ENCODE measurements around the gene FNIP1.
"Not testable (repeated sequence)": the region's sequence is repeated elsewhere in the genome, so short reads cannot be mapped to it uniquely, and the experiment has no call there.

FNIP1 gene

DNA sequence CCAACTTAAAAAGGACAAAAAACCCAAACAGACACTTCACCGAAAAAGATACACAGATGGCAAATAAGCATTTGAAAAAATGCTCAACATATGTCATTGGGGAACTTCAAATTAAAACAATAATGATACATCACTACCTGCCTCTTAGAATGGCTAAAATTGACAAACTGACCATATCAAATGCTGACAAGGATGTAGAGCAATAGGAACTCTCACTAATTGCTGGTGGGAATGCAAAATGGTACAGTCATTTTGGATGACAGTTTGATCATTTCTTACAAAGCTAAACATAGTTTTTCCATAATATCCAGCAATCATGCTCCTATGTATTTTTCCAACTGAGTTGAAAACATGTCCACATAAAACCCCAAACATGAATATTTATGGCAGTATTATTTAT, 102.9 kb downstream of the FNIP1 start:
- WGBS (ENCODE audit: insufficient coverage, insufficient read length): no CpG with 5 or more reads among the region's 1 CpG
- no peaks in the 10 kb centered on the region for H3K27me3 ChIP-seq (ENCODE audit: control insufficient read depth, insufficient read depth, low read length)
- H3K4me1 ChIP-seq (ENCODE audit: control insufficient read depth, insufficient read depth, low read length): no peaks in the 10 kb centered on the region
- H3K9me3 ChIP-seq (ENCODE audit: control insufficient read depth, insufficient read depth, low read length): no peaks in the 10 kb centered on the region
- no peak overlapping the region for H3K27ac ChIP-seq (ENCODE audit: low read length)
- H3K36me3 ChIP-seq (ENCODE audit: control insufficient read depth, insufficient read depth, low read length): no peaks in the 10 kb centered on the region; the same call in 1 of the 2 replicates
- H3K4me3 ChIP-seq (ENCODE audit: low read length): no peak overlapping the region
- DNase-seq (ENCODE audit: low read depth, low spot score): no peak

DNA sequence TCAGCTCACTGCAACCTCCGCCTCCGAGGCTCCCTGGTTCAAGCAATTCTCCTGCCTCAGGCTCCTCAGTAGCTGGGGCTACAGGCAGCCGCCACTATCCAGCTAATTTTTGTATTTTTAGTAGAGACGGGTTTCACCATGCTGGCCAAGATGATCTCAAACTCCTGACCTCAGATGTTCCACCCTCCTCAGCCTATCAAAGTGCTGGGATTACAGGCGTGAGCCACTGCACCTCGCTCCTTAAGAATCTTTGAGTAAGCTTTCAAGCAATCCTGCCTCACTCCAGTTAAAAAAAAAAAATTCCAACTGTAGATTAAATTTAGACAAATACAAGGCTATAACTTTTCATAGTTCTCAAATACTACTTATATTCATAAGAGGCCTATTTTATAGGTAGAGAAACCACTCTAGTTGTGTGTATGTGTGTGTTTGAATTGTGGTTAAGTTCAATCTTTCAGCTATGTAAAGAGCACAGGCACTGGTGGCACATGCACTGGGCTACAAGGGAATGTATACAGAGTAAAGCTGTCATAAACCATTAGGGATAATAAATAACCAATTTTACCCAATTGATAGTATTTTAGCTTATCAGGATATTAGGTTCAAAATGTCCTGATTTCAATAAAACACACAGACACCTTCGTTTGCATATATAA, 111.2 kb downstream of the FNIP1 start:
- Histone ChIP-seq H3K36me3 (ENCODE audit: control insufficient read depth, insufficient read depth, low read length) (no peaks in the 10 kb centered on the region; the same call in 1 of the 2 replicates), H3K27me3 (ENCODE audit: control insufficient read depth, insufficient read depth, low read length) (no peaks in the 10 kb centered on the region), H3K27ac (ENCODE audit: low read length) (no peak overlapping the region), H3K9me3 (ENCODE audit: control insufficient read depth, insufficient read depth, low read length) (no peaks in the 10 kb centered on the region), H3K4me1 (ENCODE audit: control insufficient read depth, insufficient read depth, low read length) (no peaks in the 10 kb centered on the region), H3K4me3 (ENCODE audit: low read length) (no peak overlapping the region)
- no CpG with 5 or more reads among the region's 7 CpGs for WGBS (ENCODE audit: insufficient coverage, insufficient read length)
- no peak for DNase-seq (ENCODE audit: low read depth, low spot score)

DNA sequence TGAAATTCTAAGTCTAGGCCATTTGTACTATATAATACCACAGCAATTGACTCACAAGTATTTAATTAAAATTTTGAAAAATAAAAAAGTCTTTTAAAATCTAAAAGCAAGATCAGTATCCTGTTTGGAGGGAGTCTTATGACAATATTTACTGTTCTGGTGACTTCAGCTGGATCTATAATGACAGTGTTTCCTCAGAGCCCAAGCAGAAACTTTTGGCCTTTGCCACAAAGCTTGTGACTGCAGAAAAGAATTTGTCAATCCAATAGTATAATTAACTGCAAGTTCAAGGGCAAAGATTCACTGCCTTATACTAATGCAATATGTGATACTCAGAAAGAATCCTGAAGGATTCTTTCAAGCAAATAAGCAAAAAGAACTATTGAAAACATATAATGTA, 112.2 kb downstream of the FNIP1 start:
- no peaks in the 10 kb centered on the region for H3K27me3 ChIP-seq (ENCODE audit: control insufficient read depth, insufficient read depth, low read length)
- no peaks in the 10 kb centered on the region for H3K9me3 ChIP-seq (ENCODE audit: control insufficient read depth, insufficient read depth, low read length)
- H3K36me3 ChIP-seq (ENCODE audit: control insufficient read depth, insufficient read depth, low read length): no peaks in the 10 kb centered on the region
- no peak overlapping the region for H3K4me3 ChIP-seq (ENCODE audit: low read length)
- no peak overlapping the region for H3K27ac ChIP-seq (ENCODE audit: low read length)
- no peaks in the 10 kb centered on the region for H3K4me1 ChIP-seq (ENCODE audit: control insufficient read depth, insufficient read depth, low read length)
- DNase-seq (ENCODE audit: low read depth, low spot score): no peak

DNA sequence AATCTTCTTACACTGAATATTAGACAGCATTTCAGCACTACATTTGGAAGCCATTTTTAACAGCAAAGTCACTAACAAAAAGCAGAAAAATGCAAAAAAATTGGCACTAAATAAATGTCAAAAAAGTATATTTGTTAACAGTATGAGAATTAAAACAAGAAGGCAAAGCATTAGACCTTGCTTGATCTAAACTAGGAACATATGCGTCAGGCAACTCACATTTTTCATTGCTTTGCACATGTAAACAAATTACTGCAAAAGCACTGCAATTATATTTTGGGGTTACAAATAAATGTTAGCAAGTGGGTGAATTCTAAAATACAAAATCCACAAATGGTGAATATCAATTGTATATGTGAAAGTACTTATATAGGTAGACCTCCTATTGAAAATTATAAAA, 112.8 kb downstream of the FNIP1 start:
- no peaks in the 10 kb centered on the region for H3K27me3 ChIP-seq (ENCODE audit: control insufficient read depth, insufficient read depth, low read length)
- H3K4me1 ChIP-seq (ENCODE audit: control insufficient read depth, insufficient read depth, low read length): no peaks in the 10 kb centered on the region
- no CpG with 5 or more reads among the region's 1 CpG for WGBS (ENCODE audit: insufficient coverage, insufficient read length)
- no peak for DNase-seq (ENCODE audit: low read depth, low spot score)
- no peaks in the 10 kb centered on the region for H3K36me3 ChIP-seq (ENCODE audit: control insufficient read depth, insufficient read depth, low read length)
- H3K4me3 ChIP-seq (ENCODE audit: low read length): no peak overlapping the region
- H3K27ac ChIP-seq (ENCODE audit: low read length): no peak overlapping the region
- no peaks in the 10 kb centered on the region for H3K9me3 ChIP-seq (ENCODE audit: control insufficient read depth, insufficient read depth, low read length)

DNA sequence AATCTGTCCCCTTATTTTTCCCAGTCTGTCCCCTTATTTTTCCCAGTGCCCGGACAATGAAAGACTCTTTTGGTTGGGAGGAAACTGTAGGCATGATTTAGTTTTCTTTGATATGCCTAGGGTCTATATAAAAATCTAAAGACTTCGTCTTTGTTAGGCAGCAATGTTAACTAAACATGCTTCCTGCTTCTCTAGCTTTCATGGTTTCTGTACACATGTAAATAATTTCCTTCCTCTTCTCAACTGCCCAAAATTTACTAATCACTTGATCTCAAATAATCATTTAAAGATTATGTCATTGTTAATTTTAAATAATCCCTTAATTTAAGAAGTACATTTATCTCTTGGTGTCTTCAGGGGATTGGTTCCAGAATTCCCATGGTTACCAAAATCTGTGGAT, 114.0 kb downstream of the FNIP1 start:
- no peaks in the 10 kb centered on the region for H3K9me3 ChIP-seq (ENCODE audit: control insufficient read depth, insufficient read depth, low read length)
- no peaks in the 10 kb centered on the region for H3K27me3 ChIP-seq (ENCODE audit: control insufficient read depth, insufficient read depth, low read length)
- no peaks in the 10 kb centered on the region for H3K4me1 ChIP-seq (ENCODE audit: control insufficient read depth, insufficient read depth, low read length)
- H3K27ac ChIP-seq (ENCODE audit: low read length): no peak overlapping the region
- no CpG with 5 or more reads among the region's 2 CpGs for WGBS (ENCODE audit: insufficient coverage, insufficient read length)
- no peaks in the 10 kb centered on the region for H3K36me3 ChIP-seq (ENCODE audit: control insufficient read depth, insufficient read depth, low read length)
- no peak overlapping the region for H3K4me3 ChIP-seq (ENCODE audit: low read length)
- no peak for DNase-seq (ENCODE audit: low read depth, low spot score)

DNA sequence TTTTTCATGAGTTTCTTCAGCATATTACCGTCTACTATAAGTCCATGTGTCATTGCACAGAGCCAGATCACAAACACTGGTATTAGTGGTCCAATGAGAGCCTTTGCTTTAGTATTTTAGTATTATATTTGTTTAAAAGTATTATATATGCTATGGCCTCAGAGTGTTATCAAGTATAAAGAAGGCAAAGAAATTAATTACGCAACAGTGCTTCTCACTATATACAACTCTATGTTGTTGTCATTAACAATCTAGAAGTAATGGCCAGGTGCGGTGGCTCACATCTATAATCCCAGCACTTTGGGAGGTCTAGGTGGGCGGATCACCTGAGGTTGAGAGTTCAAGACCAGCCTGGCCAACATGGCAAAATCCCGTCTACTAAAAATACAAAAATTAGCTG, 114.6 kb downstream of the FNIP1 start:
- Histone ChIP-seq H3K27me3 (ENCODE audit: control insufficient read depth, insufficient read depth, low read length) (no peaks in the 10 kb centered on the region), H3K9me3 (ENCODE audit: control insufficient read depth, insufficient read depth, low read length) (no peaks in the 10 kb centered on the region), H3K36me3 (ENCODE audit: control insufficient read depth, insufficient read depth, low read length) (no peaks in the 10 kb centered on the region), H3K4me1 (ENCODE audit: control insufficient read depth, insufficient read depth, low read length) (no peaks in the 10 kb centered on the region), H3K4me3 (ENCODE audit: low read length) (no peak overlapping the region), H3K27ac (ENCODE audit: low read length) (no peak overlapping the region)
- DNase-seq (ENCODE audit: low read depth, low spot score): no peak
- WGBS (ENCODE audit: insufficient coverage, insufficient read length): no CpG with 5 or more reads among the region's 5 CpGs

DNA sequence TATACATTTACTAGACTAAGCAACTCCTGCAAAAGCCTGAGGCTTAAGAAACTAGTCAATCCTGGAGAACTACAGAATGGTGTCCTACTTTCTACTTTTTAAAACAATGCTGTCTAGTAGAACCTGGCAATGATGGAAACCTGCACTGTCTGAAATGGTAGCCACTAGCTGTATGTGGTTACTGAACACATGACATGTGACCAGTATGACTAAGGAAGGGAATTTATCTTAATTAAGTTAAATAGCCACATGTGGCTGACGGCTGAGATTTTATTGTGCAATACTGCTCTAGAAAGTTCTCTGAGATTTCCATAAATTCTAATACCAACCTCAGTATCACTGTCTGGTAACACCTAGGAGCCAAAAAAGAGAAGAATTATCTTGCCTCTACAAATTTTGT, 116.9 kb downstream of the FNIP1 start:
- no CpG with 5 or more reads among the region's 1 CpG for WGBS (ENCODE audit: insufficient coverage, insufficient read length)
- no peaks in the 10 kb centered on the region for H3K4me1 ChIP-seq (ENCODE audit: control insufficient read depth, insufficient read depth, low read length)
- H3K9me3 ChIP-seq (ENCODE audit: control insufficient read depth, insufficient read depth, low read length): no peaks in the 10 kb centered on the region
- H3K4me3 ChIP-seq (ENCODE audit: low read length): no peak overlapping the region
- H3K27ac ChIP-seq (ENCODE audit: low read length): no peak overlapping the region
- H3K27me3 ChIP-seq (ENCODE audit: control insufficient read depth, insufficient read depth, low read length): no peaks in the 10 kb centered on the region
- no peak for DNase-seq (ENCODE audit: low read depth, low spot score)
- no peaks in the 10 kb centered on the region for H3K36me3 ChIP-seq (ENCODE audit: control insufficient read depth, insufficient read depth, low read length)

DNA sequence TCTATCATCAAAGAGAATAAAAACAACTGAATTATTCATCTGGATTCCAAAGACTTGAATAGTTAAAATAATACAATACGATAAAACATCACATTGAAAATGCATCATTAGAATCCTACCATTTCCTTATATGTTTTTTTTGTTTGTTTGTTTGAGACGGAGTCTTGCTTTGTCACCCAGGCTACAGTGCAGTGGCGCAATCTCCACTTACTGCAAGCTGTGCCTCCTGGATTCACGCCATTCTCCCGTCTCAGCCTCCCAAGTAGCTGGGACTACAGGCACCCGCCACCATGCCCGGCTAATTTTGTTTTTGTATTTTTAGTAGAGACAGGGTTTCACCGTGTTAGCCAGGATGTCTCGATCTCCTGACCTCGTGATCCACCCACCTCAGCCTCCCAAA, 118.5 kb downstream of the FNIP1 start:
- H3K27ac ChIP-seq (ENCODE audit: low read length); H3K4me3 ChIP-seq (ENCODE audit: low read length); H3K9me3 ChIP-seq (ENCODE audit: control insufficient read depth, insufficient read depth, low read length); H3K4me1 ChIP-seq (ENCODE audit: control insufficient read depth, insufficient read depth, low read length); H3K36me3 ChIP-seq (ENCODE audit: control insufficient read depth, insufficient read depth, low read length); H3K27me3 ChIP-seq (ENCODE audit: control insufficient read depth, insufficient read depth, low read length); DNase-seq (ENCODE audit: low read depth, low spot score): not testable (repeated sequence)
- WGBS (ENCODE audit: insufficient coverage, insufficient read length): no CpG with 5 or more reads among the region's 10 CpGs

DNA sequence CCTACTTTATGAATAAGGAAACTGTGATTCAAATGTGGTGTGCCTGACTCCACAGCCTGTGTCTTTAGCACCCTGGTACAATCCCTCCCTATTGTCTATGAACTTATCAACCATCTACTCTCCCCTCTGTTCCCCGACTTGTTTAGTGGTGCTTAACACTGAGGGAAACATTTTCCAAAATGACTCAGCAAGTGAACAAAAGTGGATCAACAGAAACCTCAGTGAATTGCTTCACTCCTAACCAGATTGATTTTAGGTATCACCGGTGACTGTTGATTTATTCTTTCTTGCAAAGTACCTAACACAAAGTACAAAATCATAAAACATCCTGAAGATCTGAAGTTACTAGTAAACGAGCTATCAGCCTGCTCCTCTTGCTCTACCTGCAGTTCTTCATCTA, 119.7 kb downstream of the FNIP1 start:
- Histone ChIP-seq H3K36me3 (ENCODE audit: control insufficient read depth, insufficient read depth, low read length) (peaks cover 1% of the 10 kb centered on the region; the same call in 1 of the 2 replicates), H3K27ac (ENCODE audit: low read length) (no peak overlapping the region), H3K4me3 (ENCODE audit: low read length) (no peak overlapping the region), H3K9me3 (ENCODE audit: control insufficient read depth, insufficient read depth, low read length) (no peaks in the 10 kb centered on the region), H3K27me3 (ENCODE audit: control insufficient read depth, insufficient read depth, low read length) (no peaks in the 10 kb centered on the region), H3K4me1 (ENCODE audit: control insufficient read depth, insufficient read depth, low read length) (no peaks in the 10 kb centered on the region)
- DNase-seq (ENCODE audit: low read depth, low spot score): no peak
- WGBS (ENCODE audit: insufficient coverage, insufficient read length): no CpG with 5 or more reads among the region's 3 CpGs

DNA sequence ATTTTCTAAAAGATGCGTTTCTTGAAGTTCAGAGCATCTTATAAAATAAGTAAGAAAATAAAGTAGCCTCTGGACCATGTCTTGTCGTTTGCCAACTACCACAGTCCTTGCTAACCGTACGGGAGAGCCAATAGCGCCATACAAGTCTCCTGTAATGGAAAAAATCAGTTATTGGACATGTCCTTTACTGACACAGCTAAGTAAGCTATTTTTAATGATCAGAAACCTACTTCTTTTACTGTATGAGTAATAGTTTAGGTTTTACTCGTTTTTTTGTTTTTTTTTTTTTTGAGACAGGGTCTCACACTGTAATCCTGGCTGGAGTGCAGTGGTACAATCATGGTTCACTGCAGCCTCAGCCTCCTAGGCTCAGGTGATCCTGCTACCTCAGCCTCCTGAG, 124.0 kb downstream of the FNIP1 start:
- no peak overlapping the region for H3K27ac ChIP-seq (ENCODE audit: low read length)

DNA sequence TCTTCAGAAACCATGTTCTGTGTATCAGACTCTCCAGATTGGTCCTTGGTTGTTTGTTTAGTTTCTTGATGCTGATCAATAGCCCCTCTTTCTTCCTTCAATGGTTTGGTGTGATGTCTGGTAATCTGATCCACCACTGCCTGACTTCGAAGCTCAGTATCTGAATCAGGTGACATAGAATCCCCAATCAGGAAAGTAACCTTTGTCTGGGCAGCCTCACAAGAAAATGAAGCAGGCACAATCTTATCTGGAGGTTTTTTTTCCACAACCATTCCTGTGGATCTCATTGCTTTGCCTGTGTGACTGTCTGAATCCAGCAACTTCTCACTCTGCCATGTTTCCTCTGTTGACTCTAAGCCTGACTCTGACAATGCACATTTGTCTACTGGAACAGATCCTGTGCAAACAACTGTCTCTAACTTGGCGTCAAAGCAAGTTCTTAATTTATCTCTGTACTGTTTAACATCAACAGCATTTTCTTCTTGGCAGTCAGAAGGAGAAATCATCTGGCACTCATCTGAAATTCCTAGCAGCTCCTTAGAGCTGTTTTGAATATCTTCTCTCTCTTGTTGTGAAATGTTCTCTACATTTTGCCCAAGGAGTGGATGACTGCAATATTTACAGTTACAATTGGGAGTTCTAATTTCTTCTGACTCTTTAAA, 124.7 kb downstream of the FNIP1 start:
- DNase-seq (ENCODE audit: low read depth, low spot score): no peak
- Histone ChIP-seq H3K4me3 (ENCODE audit: low read length) (no peak overlapping the region), H3K4me1 (ENCODE audit: control insufficient read depth, insufficient read depth, low read length) (no peaks in the 10 kb centered on the region), H3K27me3 (ENCODE audit: control insufficient read depth, insufficient read depth, low read length) (no peaks in the 10 kb centered on the region), H3K9me3 (ENCODE audit: control insufficient read depth, insufficient read depth, low read length) (no peaks in the 10 kb centered on the region), H3K36me3 (ENCODE audit: control insufficient read depth, insufficient read depth, low read length) (peaks cover 2% of the 10 kb centered on the region; the same call in 1 of the 2 replicates), H3K27ac (ENCODE audit: low read length) (no peak overlapping the region)
- WGBS (ENCODE audit: insufficient coverage, insufficient read length): no CpG with 5 or more reads among the region's 2 CpGs

More for the DNA sequence above, 124.0 kb downstream of the FNIP1 start:
- WGBS (ENCODE audit: insufficient coverage, insufficient read length): no CpG with 5 or more reads among the region's 6 CpGs
- DNase-seq (ENCODE audit: low read depth, low spot score): no peak
- Histone ChIP-seq H3K9me3 (ENCODE audit: control insufficient read depth, insufficient read depth, low read length) (no peaks in the 10 kb centered on the region), H3K4me3 (ENCODE audit: low read length) (no peak overlapping the region), H3K4me1 (ENCODE audit: control insufficient read depth, insufficient read depth, low read length) (no peaks in the 10 kb centered on the region), H3K36me3 (ENCODE audit: control insufficient read depth, insufficient read depth, low read length) (peaks cover 2% of the 10 kb centered on the region; the same call in 1 of the 2 replicates), H3K27me3 (ENCODE audit: control insufficient read depth, insufficient read depth, low read length) (no peaks in the 10 kb centered on the region)
